T-helper 2 cell treated with Interferon-gamma antibody and Interleukin-4, amounts not matched to agents 100 ng/mL and 5 ng/mL, for 36 hours (primary cell): ENCODE results near the gene ABCA1. TPM values are rescaled to one million over a fixed set of nuclear protein-coding genes. Genes with fewer than 3 reads are reported as not detected.
"Not testable (repeated sequence)": the region's sequence is repeated elsewhere in the genome, so short reads cannot be mapped to it uniquely, and the experiment has no call there.

Experiments used
- intact Hi-C: fragments of 100-400 bp; cut with micrococcal nuclease; formaldehyde crosslinking; loops from one replicate; pipeline ENCODE4 v1.15.1; 2023
- total RNA-seq: library from RNA; stranded (reverse); gene quantifications from 2 replicates; pipeline ENCODE4 v1.2.3, GENCODE V29; 2022

ABCA1 gene
- total RNA-seq, 1 donor from 2014 or later = 0.14 TPM

- intact Hi-C loops = no loop called here
Measured at GRCh38 chr9:104769655-104770054, 158.3 kb downstream of the ABCA1 start.

- intact Hi-C loops = not testable (repeated sequence)
Measured at GRCh38 chr9:104769029-104769428, 158.9 kb downstream of the ABCA1 start.

GRCh38 chr9:104767507-104767906 lies 160.4 kb downstream of the ABCA1 start:
- intact Hi-C loops = no loop called here

- intact Hi-C loops = no loop called here
Measured at GRCh38 chr9:104766025-104766424, 161.9 kb downstream of the ABCA1 start.

GRCh38 chr9:104765138-104765537 lies 162.8 kb downstream of the ABCA1 start:
- intact Hi-C loops = no loop called here

GRCh38 chr9:104758974-104759373 lies 169.0 kb downstream of the ABCA1 start:
- intact Hi-C loops = no loop called here

- intact Hi-C loops = no loop called here
Measured at GRCh38 chr9:104750185-104750767, 177.7 kb downstream of the ABCA1 start.

GRCh38 chr9:104748359-104749031 lies 179.5 kb downstream of the ABCA1 start:
- intact Hi-C loops = loop anchor here (5.0 to 10.0 kb wide), 5 partner anchors 219 to 946 kb away; partner anchors contain the start of gene TMEM38B

- intact Hi-C loops = loop anchor here (1.0 to 10.0 kb wide), 11 partner anchors 17 to 947 kb away; partner anchors contain the start of genes FKTN, FSD1L, NIPSNAP3B and SLC44A1
Measured at GRCh38 chr9:104747565-104748358, 180.2 kb downstream of the ABCA1 start, which contains the start of gene NIPSNAP3A. Gene NIPSNAP3A (plus strand): TSS chr9:104747683. CDS start chr9:104747793, 110 bp downstream.

GRCh38 chr9:104747245-104747564 lies 180.8 kb downstream of the ABCA1 start:
- intact Hi-C loops = loop anchor here (1.0 to 10.0 kb wide), 11 partner anchors 17 to 948 kb away; partner anchors contain the start of genes FKTN, FSD1L, NIPSNAP3B and SLC44A1

- intact Hi-C loops = loop anchor here (1.0 to 10.0 kb wide), 11 partner anchors 18 to 948 kb away; partner anchors contain the start of genes FKTN, FSD1L, NIPSNAP3B and SLC44A1
Measured at GRCh38 chr9:104746798-104747197, 181.2 kb downstream of the ABCA1 start.

GRCh38 chr9:104746285-104746684 lies 181.7 kb downstream of the ABCA1 start:
- intact Hi-C loops = loop anchor here (5.0 to 10.0 kb wide), 5 partner anchors 221 to 949 kb away; partner anchors contain the start of gene TMEM38B

GRCh38 chr9:104745852-104746251 lies 182.1 kb downstream of the ABCA1 start:
- intact Hi-C loops = loop anchor here (5.0 to 10.0 kb wide), 5 partner anchors 221 to 949 kb away; partner anchors contain the start of gene TMEM38B

GRCh38 chr9:104743376-104743985 lies 184.5 kb downstream of the ABCA1 start:
- intact Hi-C loops = loop anchor here (2.0 to 10.0 kb wide), 4 partner anchors 61 to 951 kb away; partner anchors contain the start of gene TMEM38B

GRCh38 chr9:104740621-104741020 lies 187.3 kb downstream of the ABCA1 start:
- intact Hi-C loops = loop anchor here (5.0 to 10.0 kb wide), 3 partner anchors 606 to 954 kb away; partner anchors contain the start of gene TMEM38B

- intact Hi-C loops = no loop called here
Measured at GRCh38 chr9:104738452-104738851, 189.5 kb downstream of the ABCA1 start.

Other genes with a start within 250 kb of the ABCA1 start
- not detected in 2 replicates for gene OR13D1, start 233.6 kb downstream of the ABCA1 start, total RNA-seq
- 19.3 and 20.1 TPM in 2 replicates for gene NIPSNAP3A, start 180.5 kb downstream of the ABCA1 start, total RNA-seq
- gene NIPSNAP3B, start 164.0 kb downstream of the ABCA1 start, total RNA-seq = 0.66 and 0.98 TPM in 2 replicates